SK-N-DZ (cell line): Measurements from ENCODE around the gene BAD.

Experiments used
- DNase-seq: peaks from one replicate; pipeline ENCODE4 v3.0.0-alpha.2; 2015; ENCODE audit warnings: low spot score
- small RNA-seq, 2 experiments: library from RNA; depleted of rRNA; stranded (forward); fragments of <200 nt; gene quantifications; one replicate each; pipeline ENCODE3, GENCODE V24; 2014

Gene BAD

DNA sequence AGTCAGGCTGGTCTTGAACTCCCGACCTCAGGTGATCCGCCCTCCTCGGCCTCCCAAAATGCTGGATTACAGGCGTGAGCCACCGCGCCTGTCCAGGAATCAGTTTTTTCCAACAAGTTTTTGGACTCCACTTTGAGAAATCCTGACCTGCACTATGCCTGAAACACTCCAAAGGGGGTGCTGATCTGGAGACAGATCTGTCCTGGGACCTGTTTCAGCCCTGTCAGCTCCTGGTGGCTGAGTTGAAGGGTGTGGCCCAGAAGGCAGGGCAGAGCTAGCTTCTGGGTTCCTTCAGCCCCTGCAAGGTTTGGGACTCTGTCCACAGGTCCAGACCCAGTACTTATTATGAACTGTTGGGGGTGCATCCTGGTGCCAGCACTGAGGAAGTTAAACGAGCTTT, 52.9 kb downstream of the BAD start:
- no peak for DNase-seq

- DNase-seq: no peak
These were observed 53.5 kb downstream of the BAD start for GRCh38 chr11:64230985-64231365.

- DNase-seq: peak; percentile 97
These were observed 54.1 kb downstream of the BAD start, which contains the start of gene DNAJC4 for GRCh38 chr11:64230171-64230984. Gene DNAJC4, plus strand, starts transcription at chr11:64230548. Its CDS starts 307 bp downstream, at chr11:64230855.

GRCh38 chr11:64229744-64230170, 54.7 kb downstream of the BAD start:
- no peak for DNase-seq

DNA sequence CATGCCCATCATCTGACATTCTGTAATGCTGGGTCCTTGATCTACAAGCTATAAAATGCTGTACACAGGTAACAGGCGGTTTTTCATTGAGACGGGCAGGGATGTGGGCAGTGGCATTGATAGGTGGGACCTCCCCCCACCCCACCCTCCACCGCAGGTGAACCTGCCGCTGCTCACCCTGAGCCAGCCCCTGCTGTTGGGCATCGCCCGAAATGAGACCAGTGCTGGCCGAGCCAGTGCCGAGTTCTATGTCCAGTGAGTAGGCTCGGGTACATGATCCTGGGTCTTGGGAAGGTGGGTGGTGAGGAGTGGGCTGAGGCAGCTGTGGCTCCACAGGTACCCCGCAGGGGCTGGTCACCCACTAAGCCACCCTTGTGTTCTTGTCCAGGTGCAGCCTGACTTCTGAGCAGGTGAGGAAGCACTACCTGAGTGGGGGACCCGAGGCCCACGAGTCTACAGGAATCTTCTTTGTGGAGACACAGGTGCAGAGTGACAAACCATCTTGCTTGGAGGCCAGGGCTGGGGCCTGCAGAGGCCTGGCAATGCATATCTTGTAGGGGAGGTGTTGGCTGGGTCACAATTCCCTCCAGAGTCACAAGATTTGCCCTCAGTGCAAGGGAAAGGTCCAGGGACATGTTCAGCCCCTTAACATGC, 55.2 kb downstream of the BAD start:
- no peak for DNase-seq

DNA sequence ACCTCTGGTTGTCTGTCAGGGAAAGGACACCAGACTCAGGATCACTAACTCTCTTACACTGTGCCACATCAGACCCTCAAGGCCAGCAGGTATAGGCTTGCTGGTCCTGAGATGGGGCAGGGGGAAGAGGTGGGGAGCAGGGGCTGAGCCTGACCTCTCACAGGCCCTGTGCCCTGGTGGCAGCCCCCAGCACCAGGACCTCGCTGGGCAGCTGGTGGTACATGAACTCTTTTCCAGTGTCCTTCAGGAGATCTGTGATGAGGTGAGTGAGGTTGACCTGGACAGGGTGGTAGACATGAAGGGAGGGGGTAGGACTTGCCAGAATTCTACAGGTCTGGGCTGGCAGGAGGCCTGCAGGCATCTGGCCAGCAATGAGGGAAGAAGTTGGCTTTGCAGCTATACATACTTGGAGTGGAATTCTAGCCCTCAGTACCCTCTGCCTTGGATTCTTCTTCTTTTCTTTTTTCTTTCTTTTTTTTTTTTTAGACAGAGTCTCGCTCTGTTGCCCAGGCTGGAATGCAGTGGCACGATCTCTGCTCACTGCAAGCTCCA, 57.0 kb downstream of the BAD start:
- DNase-seq: no peak

GRCh38 chr11:64226507-64227051, 57.9 kb downstream of the BAD start:
- DNase-seq: no peak

DNA sequence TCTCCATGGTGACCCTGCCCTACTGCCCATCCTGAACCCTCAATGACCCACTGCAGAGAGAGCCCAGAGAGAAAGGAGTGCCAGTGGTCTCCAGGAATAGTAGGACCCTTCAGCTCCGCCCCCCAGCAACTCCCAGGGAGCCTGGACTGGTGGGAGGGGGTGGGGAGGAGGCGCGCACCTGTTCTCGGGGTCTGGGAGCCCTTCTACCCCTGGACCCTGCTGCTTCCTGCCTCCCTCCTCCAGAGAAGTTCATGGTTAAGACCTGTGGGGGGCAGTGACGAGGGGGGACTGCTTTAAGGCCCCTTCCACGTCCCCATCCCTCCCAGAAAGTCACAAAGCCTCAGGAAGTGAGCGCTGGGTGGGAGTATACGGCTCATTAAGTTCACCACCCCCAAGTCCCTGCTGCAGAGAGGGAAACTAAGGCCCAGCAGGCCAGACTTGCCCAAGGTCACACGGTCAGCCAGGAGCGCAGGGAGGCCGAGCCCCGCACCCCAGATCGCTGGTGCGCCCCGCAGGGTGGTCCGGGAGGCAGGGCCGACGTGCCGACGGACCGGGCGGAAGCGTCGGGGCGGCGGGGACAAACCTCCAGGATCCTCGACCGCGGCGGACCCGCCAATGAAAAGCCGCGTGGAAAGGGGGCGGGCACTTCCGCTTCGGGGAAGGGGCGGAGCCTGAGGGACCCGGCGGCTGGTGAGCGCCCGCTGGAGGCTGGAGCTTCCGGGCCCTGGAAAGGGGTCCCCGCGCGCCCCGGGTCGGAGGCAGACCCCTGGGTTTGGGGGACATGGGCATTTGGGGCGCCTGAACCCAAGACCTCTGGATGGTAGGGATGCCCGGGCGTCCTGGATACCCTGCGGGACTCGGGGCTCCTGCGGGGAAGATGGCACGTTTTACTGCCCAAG, 58.6 kb downstream of the BAD start, which contains the start of the genes NUDT22 and TRPT1:
Gene NUDT22, plus strand, starts transcription at position 667 of the 899 bp plus-strand sequence. CDS start 379 bp downstream, outside the sequence.
Gene TRPT1, minus strand, starts transcription at position 579 of the 899 bp plus-strand sequence. Its CDS starts 326 bp downstream, at position 253.
- DNase-seq: peak; percentile 82

GRCh38 chr11:64224891-64225607, 59.4 kb downstream of the BAD start:
- no peak for DNase-seq

- DNase-seq: no peak
These were observed 60.1 kb downstream of the BAD start for GRCh38 chr11:64224151-64224890.

GRCh38 chr11:64223001-64223651, 61.3 kb downstream of the BAD start:
- no peak for DNase-seq

- DNase-seq: no peak
These were observed 61.8 kb downstream of the BAD start for GRCh38 chr11:64222651-64223000.

- DNase-seq: no peak
These were observed 63.7 kb downstream of the BAD start for GRCh38 chr11:64220798-64221197.

GRCh38 chr11:64220271-64220670, 64.2 kb downstream of the BAD start:
- DNase-seq: no peak

Small RNA genes lying within 50 kb of the gene (small RNA-seq; reads per million reads assigned to genes)
- 0 reads per million in 2 experiments for gene RF00019
